GM12878 (cell line): Measurements from ENCODE around the gene OR10H4.

Experiments used
- ATF3 ChIP-seq: IDR thresholded peaks from 2 replicates; pipeline ENCODE4 v1.6.1; 2011; ENCODE audit warnings: low read depth, mild to moderate bottlenecking, low read length, moderate library complexity, borderline replicate concordance; ENCODE audit errors: extremely low read depth
- CEBPB ChIP-seq, 2 experiments: fragments of 150-350 bp in 1 of 2; IDR thresholded peaks; 2 replicates each; pipeline ENCODE4 v1.6.1; 2012 to 2014; ENCODE audit warnings: low read depth in 2 of 2, low read length in 2 of 2, borderline replicate concordance in 1 of 2, inconsistent platforms in 1 of 2
- CTCF ChIP-seq, 3 experiments: IDR thresholded peaks in 2 of 3; conservative IDR thresholded peaks in 1 of 3; 2 replicates each; pipeline ENCODE4 v1.5.1; 2011; ENCODE audit warnings: low read depth in 3 of 3, low read length in 3 of 3, mild to moderate bottlenecking in 3 of 3, control low read depth in 2 of 3, moderate library complexity in 2 of 3, inconsistent platforms in 1 of 3, mixed read lengths in 1 of 3; ENCODE audit not compliant: control insufficient read depth in 2 of 3, insufficient read depth in 1 of 3; ENCODE audit errors: extremely low read depth in 1 of 3
- ELK1 ChIP-seq: IDR thresholded peaks from 2 replicates; pipeline ENCODE4 v1.6.1; 2012; ENCODE audit warnings: low read depth, low read length, improper control_type of control experiment
- EP300 ChIP-seq, 2 experiments: fragments of 150-350 bp in 1 of 2; IDR thresholded peaks; 2 replicates each; pipeline ENCODE4 v1.6.1; 2011 to 2012; ENCODE audit warnings: low read depth in 2 of 2, low read length in 2 of 2, borderline replicate concordance in 1 of 2, improper control_type of control experiment in 1 of 2, inconsistent platforms in 1 of 2; ENCODE audit not compliant: control insufficient read depth in 1 of 2
- EZH2 ChIP-seq: IDR thresholded peaks from 2 replicates; pipeline ENCODE4 v1.6.1; 2012; ENCODE audit warnings: low read depth, mild to moderate bottlenecking, control low read depth, inconsistent platforms, low read length, borderline replicate concordance; ENCODE audit not compliant: control insufficient read depth
- RB1 ChIP-seq: fragments of 450-650 bp; formaldehyde crosslinking; IDR thresholded peaks from 2 replicates; pipeline ENCODE4 v1.6.1; 2017; ENCODE audit warnings: mild to moderate bottlenecking, borderline replicate concordance
- RFX5 ChIP-seq: IDR thresholded peaks from 2 replicates; pipeline ENCODE4 v1.6.1; 2011; ENCODE audit warnings: low read depth, low read length, improper control_type of control experiment
- SREBF2 ChIP-seq: IDR thresholded peaks from 2 replicates; pipeline ENCODE4 v1.6.1; 2012; ENCODE audit warnings: mild to moderate bottlenecking, low read length
- TCF3 ChIP-seq: IDR thresholded peaks from 2 replicates; pipeline ENCODE4 v1.6.1; 2012; ENCODE audit warnings: low read depth, mild to moderate bottlenecking, low read length, borderline replicate concordance; ENCODE audit not compliant: insufficient read depth
- YBX1 ChIP-seq: fragments of 450-650 bp; IDR thresholded peaks from 2 replicates; pipeline ENCODE4 v1.6.1; 2016; ENCODE audit warnings: antibody characterized with exemption
- ZSCAN29 ChIP-seq: fragments of 450-650 bp; IDR thresholded peaks from 2 replicates; pipeline ENCODE4 v1.6.1; 2017; ENCODE audit warnings: mild to moderate bottlenecking, moderate library complexity
- TF ChIP-seq, protein P1 (sequence below): IDR thresholded peaks from 2 replicates; pipeline ENCODE4 v1.6.1; 2012; ENCODE audit warnings: low read depth, low read length, improper control_type of control experiment
- TF ChIP-seq, protein P2 (sequence below): fragments of 450-650 bp; IDR thresholded peaks from 2 replicates; pipeline ENCODE4 v1.6.1; 2014; ENCODE audit warnings: mild to moderate bottlenecking

DNA sequence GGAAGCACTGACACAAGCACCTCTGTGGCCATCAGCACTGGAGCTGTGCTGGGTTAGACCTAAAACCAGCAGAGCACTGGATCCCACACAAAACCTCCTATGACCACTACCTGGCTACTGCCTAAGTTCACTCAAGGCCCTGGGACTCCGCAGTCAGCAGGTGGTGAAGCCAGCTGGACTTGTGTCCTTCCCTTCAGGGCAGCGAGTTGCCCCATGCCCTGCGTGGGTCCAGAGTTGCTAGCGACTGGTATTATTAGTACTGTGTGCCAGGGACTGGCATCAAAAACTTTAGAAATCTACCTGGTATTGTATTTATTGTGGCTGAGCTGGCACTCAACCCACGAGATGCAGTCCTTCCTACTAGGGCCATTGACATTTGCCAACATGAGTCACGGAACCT lies 6.0 kb downstream of the OR10H4 start:
- TF ChIP-seq CTCF (IDR thresholded peaks at IDR 0.05 in 2 of 3, conservative IDR thresholded peaks at IDR 0.05 in 1 of 3; ENCODE audit: control insufficient read depth in 2 of 3, extremely low read depth in 1 of 3, insufficient read depth in 1 of 3, low read depth in 3 of 3, low read length in 3 of 3) (no peak), ELK1 (no peak), ATF3 (no peak), TCF3 (no peak), YBX1 (no peak), EP300 (IDR thresholded peaks at IDR 0.05; ENCODE audit: borderline replicate concordance in 1 of 2, control insufficient read depth in 1 of 2, low read depth in 2 of 2, low read length in 2 of 2) (no peak), RFX5 (no peak), RB1 (no peak), SREBF2 (no peak), ZSCAN29 (no peak), EZH2 (no peak), CEBPB (IDR thresholded peaks at IDR 0.05; ENCODE audit: borderline replicate concordance in 1 of 2, low read depth in 2 of 2, low read length in 2 of 2) (no peak)
- TF ChIP-seq, protein P1, sequence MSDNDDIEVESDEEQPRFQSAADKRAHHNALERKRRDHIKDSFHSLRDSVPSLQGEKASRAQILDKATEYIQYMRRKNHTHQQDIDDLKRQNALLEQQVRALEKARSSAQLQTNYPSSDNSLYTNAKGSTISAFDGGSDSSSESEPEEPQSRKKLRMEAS = no peak
- TF ChIP-seq, protein P2, sequence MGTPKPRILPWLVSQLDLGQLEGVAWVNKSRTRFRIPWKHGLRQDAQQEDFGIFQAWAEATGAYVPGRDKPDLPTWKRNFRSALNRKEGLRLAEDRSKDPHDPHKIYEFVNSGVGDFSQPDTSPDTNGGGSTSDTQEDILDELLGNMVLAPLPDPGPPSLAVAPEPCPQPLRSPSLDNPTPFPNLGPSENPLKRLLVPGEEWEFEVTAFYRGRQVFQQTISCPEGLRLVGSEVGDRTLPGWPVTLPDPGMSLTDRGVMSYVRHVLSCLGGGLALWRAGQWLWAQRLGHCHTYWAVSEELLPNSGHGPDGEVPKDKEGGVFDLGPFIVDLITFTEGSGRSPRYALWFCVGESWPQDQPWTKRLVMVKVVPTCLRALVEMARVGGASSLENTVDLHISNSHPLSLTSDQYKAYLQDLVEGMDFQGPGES = no peak
